ENCODE data around the gene CALML4. TPM values are rescaled to one million over a fixed set of nuclear protein-coding genes. Genes with fewer than 3 reads are reported as not detected.
"Not testable (repeated sequence)": the region's sequence is repeated elsewhere in the genome, so short reads cannot be mapped to it uniquely, and the experiment has no call there.

The CALML4 gene
- total RNA-seq, 1 donor from 2014 or later: 4.5 TPM

- TF ChIP-seq CTCF (IDR thresholded peaks at IDR 0.05; ENCODE audit: insufficient read depth, low read length, severe bottlenecking): no peak
- no peaks in the 10 kb centered on the region for H3K27me3 ChIP-seq (ENCODE audit: control insufficient read depth, insufficient read depth, low read length)
- DNase-seq (ENCODE audit: low read depth): no peak
- H3K4me3 ChIP-seq (ENCODE audit: low read depth, low read length): no peak overlapping the region
- no peak for FAIRE-seq
- H3K36me3 ChIP-seq (ENCODE audit: control insufficient read depth, insufficient read depth, low read length): peaks cover 3% of the 10 kb centered on the region
Measured at GRCh38 chr15:68214838-68215254, 9.7 kb upstream of the CALML4 start.

- TF ChIP-seq CTCF (IDR thresholded peaks at IDR 0.05; ENCODE audit: insufficient read depth, low read length, severe bottlenecking): no peak
- no peak for DNase-seq (ENCODE audit: low read depth)
- H3K27me3 ChIP-seq (ENCODE audit: control insufficient read depth, insufficient read depth, low read length): no peaks in the 10 kb centered on the region
Measured at GRCh38 chr15:68213991-68214837, 9.1 kb upstream of the CALML4 start.

DNA sequence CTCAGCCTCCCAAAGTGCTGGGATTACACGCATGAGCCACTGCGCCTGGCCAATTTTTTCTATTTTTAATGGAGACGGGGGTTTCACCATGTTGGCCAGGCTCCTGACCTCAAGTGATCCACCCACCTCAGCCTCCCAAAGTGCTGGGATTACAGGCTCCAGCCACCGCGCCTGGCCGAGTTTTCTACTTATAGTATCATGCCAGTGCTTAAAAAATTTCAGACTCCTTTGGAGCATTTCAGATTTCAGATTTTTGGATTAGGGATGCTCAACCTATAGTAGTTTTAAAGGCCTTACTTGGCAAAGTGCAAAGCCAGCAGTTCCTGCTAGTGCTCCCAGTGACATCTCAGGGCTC is 8.3 kb upstream of the CALML4 start:
- FAIRE-seq; DNase-seq (ENCODE audit: low read depth): not testable (repeated sequence)

More at GRCh38 chr15:68213991-68214837, 9.1 kb upstream of the CALML4 start:
- Histone ChIP-seq H3K4me3 (ENCODE audit: low read depth, low read length) (no peak overlapping the region), H3K36me3 (ENCODE audit: control insufficient read depth, insufficient read depth, low read length) (peaks cover 3% of the 10 kb centered on the region)
- no peak for FAIRE-seq

GRCh38 chr15:68211656-68212320 is 6.7 kb upstream of the CALML4 start:
- no peak for FAIRE-seq
- no peak for TF ChIP-seq CTCF (IDR thresholded peaks at IDR 0.05; ENCODE audit: insufficient read depth, low read length, severe bottlenecking)
- no peak for DNase-seq (ENCODE audit: low read depth)
- Histone ChIP-seq H3K27me3 (ENCODE audit: control insufficient read depth, insufficient read depth, low read length) (no peaks in the 10 kb centered on the region), H3K36me3 (ENCODE audit: control insufficient read depth, insufficient read depth, low read length) (peaks cover 2% of the 10 kb centered on the region), H3K4me3 (ENCODE audit: low read depth, low read length) (no peak overlapping the region)

More for the DNA sequence above, 8.3 kb upstream of the CALML4 start:
- H3K27me3 ChIP-seq (ENCODE audit: control insufficient read depth, insufficient read depth, low read length); H3K36me3 ChIP-seq (ENCODE audit: control insufficient read depth, insufficient read depth, low read length); H3K4me3 ChIP-seq (ENCODE audit: low read depth, low read length): not testable (repeated sequence)

- H3K36me3 ChIP-seq (ENCODE audit: control insufficient read depth, insufficient read depth, low read length): peaks cover 2% of the 10 kb centered on the region
- FAIRE-seq (no peak), DNase-seq (ENCODE audit: low read depth) (no peak)
- H3K4me3 ChIP-seq (ENCODE audit: low read depth, low read length): no peak overlapping the region
- H3K27me3 ChIP-seq (ENCODE audit: control insufficient read depth, insufficient read depth, low read length): no peaks in the 10 kb centered on the region
- peak; percentile 84 for TF ChIP-seq CTCF (IDR thresholded peaks at IDR 0.05; ENCODE audit: insufficient read depth, low read length, severe bottlenecking)
Measured at GRCh38 chr15:68210821-68211655, 5.9 kb upstream of the CALML4 start.

DNA sequence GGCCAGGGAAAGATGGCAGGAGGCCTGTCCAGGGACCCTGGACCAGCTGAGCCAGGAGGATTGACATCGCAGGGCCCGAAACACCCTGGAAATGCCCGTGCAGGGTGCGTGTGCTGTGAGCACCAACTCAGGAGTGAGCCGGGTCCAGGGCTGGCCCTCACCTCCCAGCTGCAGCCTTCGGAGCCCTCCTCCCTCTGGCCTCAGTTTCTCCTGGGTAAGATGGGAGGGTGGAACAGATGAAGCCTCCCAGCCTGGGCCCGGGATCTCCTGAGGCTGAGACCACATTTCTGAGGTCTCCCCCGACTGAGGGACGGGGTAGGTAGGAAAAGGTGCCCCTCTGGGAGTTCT is 5.3 kb upstream of the CALML4 start:
- Histone ChIP-seq H3K27me3 (ENCODE audit: control insufficient read depth, insufficient read depth, low read length) (no peaks in the 10 kb centered on the region), H3K4me3 (ENCODE audit: low read depth, low read length) (no peak overlapping the region), H3K36me3 (ENCODE audit: control insufficient read depth, insufficient read depth, low read length) (peaks cover 2% of the 10 kb centered on the region)
- FAIRE-seq (no peak), DNase-seq (ENCODE audit: low read depth) (no peak)
- no peak for TF ChIP-seq CTCF (IDR thresholded peaks at IDR 0.05; ENCODE audit: insufficient read depth, low read length, severe bottlenecking)

Data from bronchial epithelial cell (primary cell).